CD14-positive monocyte (primary cell): ENCODE measurements around the gene SLC4A11. TPM values are rescaled to one million over a fixed set of nuclear protein-coding genes. Genes with fewer than 3 reads are reported as not detected.

Experiments
- DNase-seq, 3 donors: peaks; one replicate each; pipeline ENCODE4 v3.0.0-alpha.2; 2011 to 2022
- H2AFZ ChIP-seq: 2 replicates; pipeline ENCODE4 v1.6.0; 2012; ENCODE audit warnings: mild to moderate bottlenecking, low read depth, low read length, inconsistent platforms; ENCODE audit not compliant: insufficient read depth, poor library complexity, severe bottlenecking
- H3K27ac ChIP-seq, 2 donors: 1 replicate in 1 of 2; 2 replicates in 1 of 2; pipeline ENCODE4 v1.5.1; 2012 to 2013; ENCODE audit warnings: low read length in 2 of 2, control low read depth in 1 of 2, inconsistent platforms in 1 of 2, low read depth in 1 of 2, mild to moderate bottlenecking in 1 of 2
- H3K27me3 ChIP-seq, 2 donors: one replicate each; pipeline versions ENCODE4 v1.6.0 to v1.6.1; 2011 to 2013; ENCODE audit warnings: low read length in 2 of 2; ENCODE audit not compliant: control insufficient read depth in 2 of 2, insufficient read depth in 2 of 2
- H3K36me3 ChIP-seq, 2 donors: replicated peaks in 1 of 2; 1 replicate in 1 of 2; 2 replicates in 1 of 2; pipeline versions ENCODE4 v1.5.1 to v1.6.1; 2012 to 2013; ENCODE audit warnings: low read length in 2 of 2, control low read depth in 1 of 2, inconsistent platforms in 1 of 2, mild to moderate bottlenecking in 1 of 2; ENCODE audit not compliant: insufficient read depth in 2 of 2, control insufficient read depth in 1 of 2
- H3K4me1 ChIP-seq, 2 donors: 1 replicate in 1 of 2; 2 replicates in 1 of 2; pipeline versions ENCODE4 v1.5.1 to v1.6.1; 2012 to 2013; ENCODE audit warnings: low read length in 2 of 2, control low read depth in 1 of 2, inconsistent platforms in 1 of 2, mild to moderate bottlenecking in 1 of 2, moderate library complexity in 1 of 2; ENCODE audit not compliant: insufficient read depth in 2 of 2, control insufficient read depth in 1 of 2
- H3K4me2 ChIP-seq: replicated peaks from 2 replicates; pipeline ENCODE3; 2012; ENCODE audit warnings: low read length, moderate library complexity, mild to moderate bottlenecking; ENCODE audit not compliant: poor library complexity, severe bottlenecking; ENCODE audit errors: extremely low read depth
- H3K4me3 ChIP-seq, 3 experiments: fragments of 200-600 bp in 1 of 3; sonication (generic) in 1 of 3; replicated peaks in 1 of 3; 1 replicate in 2 of 3; 2 replicates in 1 of 3; pipeline ENCODE4 v1.5.1; 2011 to 2013; ENCODE audit warnings: low read length in 3 of 3, mild to moderate bottlenecking in 3 of 3, control low read depth in 2 of 3, low read depth in 2 of 3, inconsistent platforms in 1 of 3, moderate library complexity in 1 of 3
- H3K79me2 ChIP-seq: 2 replicates; pipeline ENCODE4 v1.6.0; 2012; ENCODE audit warnings: mild to moderate bottlenecking, control low read depth, inconsistent platforms, low read length, moderate library complexity; ENCODE audit not compliant: insufficient read depth
- H3K9ac ChIP-seq: 2 replicates; pipeline ENCODE4 v1.6.0; 2017; ENCODE audit warnings: low read length, mild to moderate bottlenecking; ENCODE audit not compliant: insufficient read depth, poor library complexity, severe bottlenecking
- H3K9me3 ChIP-seq, 2 donors: replicated peaks in 1 of 2; 1 replicate in 1 of 2; 2 replicates in 1 of 2; pipeline versions ENCODE4 v1.5.1 to v1.6.1; 2012 to 2013; ENCODE audit warnings: low read length in 2 of 2, control low read depth in 1 of 2; ENCODE audit not compliant: control insufficient read depth in 1 of 2, insufficient read depth in 1 of 2
- H4K20me1 ChIP-seq: 2 replicates; pipeline ENCODE4 v1.6.0; 2012; ENCODE audit warnings: mild to moderate bottlenecking, low read length, control low read depth, moderate library complexity; ENCODE audit not compliant: insufficient read depth
- H3K27ac Mint-ChIP-seq, 7 donors: one replicate each; pipeline ENCODE4 v1.8.0; 2020; ENCODE audit warnings: mild to moderate bottlenecking in 7 of 7, mixed read lengths in 7 of 7, moderate library complexity in 6 of 7, inconsistent platforms in 2 of 7
- H3K27me3 Mint-ChIP-seq, 3 donors: one replicate each; pipeline ENCODE4 v1.8.0; 2021 to 2022; ENCODE audit warnings: low read depth in 3 of 3, mild to moderate bottlenecking in 3 of 3, mixed read lengths in 3 of 3, moderate library complexity in 3 of 3, inconsistent platforms in 1 of 3
- H3K36me3 Mint-ChIP-seq, 2 donors: one replicate each; pipeline ENCODE4 v1.8.0; 2020; ENCODE audit warnings: mixed read lengths in 2 of 2, inconsistent platforms in 1 of 2, mild to moderate bottlenecking in 1 of 2
- H3K4me1 Mint-ChIP-seq: one replicate; pipeline ENCODE4 v1.8.0; 2020; ENCODE audit warnings: mild to moderate bottlenecking, mixed read lengths
- H3K4me3 Mint-ChIP-seq, 2 donors: one replicate each; pipeline ENCODE4 v1.8.0; 2020; ENCODE audit warnings: mild to moderate bottlenecking in 2 of 2, mixed read lengths in 2 of 2, moderate library complexity in 1 of 2
- H3K9me3 Mint-ChIP-seq, 7 donors: one replicate each; pipeline ENCODE4 v1.8.0; 2020 to 2022; ENCODE audit warnings: mixed read lengths in 7 of 7, mild to moderate bottlenecking in 6 of 7, moderate library complexity in 6 of 7, inconsistent platforms in 2 of 7
- WGBS: methylation state at CpG from one replicate; pipeline ENCODE4 v1.1.5; 2013; ENCODE audit warnings: missing lambda C conversion rate; ENCODE audit not compliant: insufficient coverage; 5-methylcytosine and 5-hydroxymethylcytosine counted together
- intact Hi-C, 2 donors: fragments of 100-400 bp; cut with micrococcal nuclease; formaldehyde crosslinking; loops; one replicate each; pipeline versions ENCODE4 v1.15.0 to v1.15.1; 2023
- polyA plus RNA-seq, 3 donors: library from polyadenylated mRNA; depleted of rRNA in 1 of 3; unstranded in 2 of 3; stranded (reverse) in 1 of 3; fragments of 300-500 nt in 2 of 3; fragments of >200 nt in 1 of 3; fragmentation: Illumina TruSeq in 2 of 3; gene quantifications; 1 replicate in 2 of 3; 2 replicates in 1 of 3; pipeline ENCODE4 v1.2.3, GENCODE V29; 2012 to 2021
- TF ChIP-seq, protein P1 (sequence below): fragments of 200-600 bp; IDR thresholded peaks from one replicate; pipeline ENCODE4 v1.8.0; 2022; ENCODE audit warnings: antibody characterized with exemption, mild to moderate bottlenecking

SLC4A11 gene
- polyA plus RNA-seq, 3 donors, result 0.11 to 0.33 TPM; not detected in 1

DNA sequence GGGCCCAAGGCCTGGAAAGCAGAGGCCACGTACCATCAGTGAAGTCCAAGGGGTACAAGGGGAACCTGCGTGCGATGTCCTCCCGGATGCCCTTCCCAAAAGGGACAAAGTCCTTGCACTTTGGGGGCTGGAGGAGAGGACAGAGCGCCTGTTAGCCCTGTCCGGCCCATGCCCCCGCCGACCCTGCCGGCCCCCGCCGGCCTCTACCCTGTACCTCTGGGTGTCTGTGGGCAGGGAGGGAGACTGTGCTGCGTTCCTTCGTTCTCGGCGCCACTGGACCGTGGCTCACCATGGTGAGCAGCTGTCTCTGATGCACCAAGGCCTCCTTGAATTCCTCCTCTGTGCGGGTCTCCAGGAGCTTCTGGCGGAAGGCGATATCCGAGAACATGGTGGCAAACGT is 7.9 kb downstream of the SLC4A11 start:
- Mint-ChIP-seq H3K36me3 (peaks cover 4 to 7% of the 10 kb centered on the region in 2 donors), H3K4me1 (no peaks in the 10 kb centered on the region), H3K27me3 (peaks cover 6 to 14% (median 12%) of the 10 kb centered on the region in 3 donors), H3K4me3 (no peak overlapping the region), H3K9me3 (peaks cover 0 to 2% (median 0%) of the 10 kb centered on the region in 7 donors), H3K27ac (peak overlapping the region in 1 of 7 donors; percentile 82)
- no peak for DNase-seq
- H3K4me1 ChIP-seq, result no peaks in the 10 kb centered on the region
- no peaks in the 10 kb centered on the region for H3K9me3 ChIP-seq
- no peak overlapping the region for H3K9ac ChIP-seq
- no peak overlapping the region for H3K27ac ChIP-seq
- H4K20me1 ChIP-seq, result no peaks in the 10 kb centered on the region
- no peak overlapping the region for H3K4me2 ChIP-seq
- WGBS, result 97% methylated on average over 15 of the region's 21 CpGs
- H3K4me3 ChIP-seq, result no peak overlapping the region
- TF ChIP-seq, protein P1, sequence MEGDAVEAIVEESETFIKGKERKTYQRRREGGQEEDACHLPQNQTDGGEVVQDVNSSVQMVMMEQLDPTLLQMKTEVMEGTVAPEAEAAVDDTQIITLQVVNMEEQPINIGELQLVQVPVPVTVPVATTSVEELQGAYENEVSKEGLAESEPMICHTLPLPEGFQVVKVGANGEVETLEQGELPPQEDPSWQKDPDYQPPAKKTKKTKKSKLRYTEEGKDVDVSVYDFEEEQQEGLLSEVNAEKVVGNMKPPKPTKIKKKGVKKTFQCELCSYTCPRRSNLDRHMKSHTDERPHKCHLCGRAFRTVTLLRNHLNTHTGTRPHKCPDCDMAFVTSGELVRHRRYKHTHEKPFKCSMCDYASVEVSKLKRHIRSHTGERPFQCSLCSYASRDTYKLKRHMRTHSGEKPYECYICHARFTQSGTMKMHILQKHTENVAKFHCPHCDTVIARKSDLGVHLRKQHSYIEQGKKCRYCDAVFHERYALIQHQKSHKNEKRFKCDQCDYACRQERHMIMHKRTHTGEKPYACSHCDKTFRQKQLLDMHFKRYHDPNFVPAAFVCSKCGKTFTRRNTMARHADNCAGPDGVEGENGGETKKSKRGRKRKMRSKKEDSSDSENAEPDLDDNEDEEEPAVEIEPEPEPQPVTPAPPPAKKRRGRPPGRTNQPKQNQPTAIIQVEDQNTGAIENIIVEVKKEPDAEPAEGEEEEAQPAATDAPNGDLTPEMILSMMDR, result no peak
- H3K27me3 ChIP-seq, result peaks cover 0 to 10% of the 10 kb centered on the region in 2 donors
- no peaks in the 10 kb centered on the region for H3K36me3 ChIP-seq
- H3K79me2 ChIP-seq, result no peaks in the 10 kb centered on the region
- no peak overlapping the region for H2AFZ ChIP-seq
- intact Hi-C loops, result no loop called here

DNA sequence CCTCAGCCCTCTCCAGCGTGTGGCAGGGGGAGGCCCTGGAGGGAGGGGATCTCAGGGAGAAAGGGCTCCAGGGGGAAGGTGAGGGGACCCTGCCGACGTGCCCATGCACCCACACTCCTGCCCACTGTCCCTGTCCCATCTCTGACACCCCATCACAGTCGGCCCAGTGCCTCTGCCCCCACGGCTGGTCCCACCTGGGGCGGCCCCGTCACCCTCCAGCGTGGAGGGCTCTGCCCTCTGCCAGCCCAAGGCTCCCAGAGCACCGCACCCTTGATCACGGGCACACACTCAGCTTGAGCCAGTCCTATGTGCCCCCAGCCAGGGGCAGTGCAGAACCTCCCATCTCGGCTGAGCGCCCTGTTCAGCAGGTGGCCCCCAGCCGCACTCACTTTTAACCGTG is 9.2 kb downstream of the SLC4A11 start:
- no peaks in the 10 kb centered on the region for H3K4me1 ChIP-seq
- no peak overlapping the region for H3K27ac ChIP-seq
- H2AFZ ChIP-seq, result no peak overlapping the region
- no peak overlapping the region for H3K4me2 ChIP-seq
- no peak for DNase-seq
- TF ChIP-seq, protein P1, result no peak
- H3K9ac ChIP-seq, result no peak overlapping the region
- H3K27ac Mint-ChIP-seq, result no peak overlapping the region
- H4K20me1 ChIP-seq, result no peaks in the 10 kb centered on the region
- no peaks in the 10 kb centered on the region for H3K4me1 Mint-ChIP-seq
- H3K27me3 Mint-ChIP-seq, result peaks cover 0 to 8% (median 0%) of the 10 kb centered on the region in 3 donors
- peaks cover 4 to 11% of the 10 kb centered on the region in 2 donors for H3K36me3 Mint-ChIP-seq
- intact Hi-C loops, result no loop called here
- no peaks in the 10 kb centered on the region for H3K36me3 ChIP-seq
- no peak overlapping the region for H3K4me3 ChIP-seq
- H3K79me2 ChIP-seq, result no peaks in the 10 kb centered on the region
- H3K27me3 ChIP-seq, result no peaks in the 10 kb centered on the region
- no peak overlapping the region for H3K4me3 Mint-ChIP-seq
- H3K9me3 Mint-ChIP-seq, result peaks cover 0 to 1% (median 0%) of the 10 kb centered on the region in 7 donors
- no peaks in the 10 kb centered on the region for H3K9me3 ChIP-seq
- 95% methylated on average over 11 of the region's 14 CpGs for WGBS
